HCT116 (cell line): ENCODE data around the gene AGK. TPM values are rescaled to one million over a fixed set of nuclear protein-coding genes. Genes with fewer than 3 reads are reported as not detected.
"Not testable (repeated sequence)": the region's sequence is repeated elsewhere in the genome, so short reads cannot be mapped to it uniquely, and the experiment has no call there.

Experiments used
- ATAC-seq: fragments of 200-7000 bp; cut with Tn5 transposase; 2 replicates; pipeline ENCODE4 v1.9.1; 2020; ENCODE audit warnings: mild to moderate bottlenecking, moderate library complexity
- BruUV-seq: library from RNA; stranded (reverse); fragments of 400-500 nt; replicated peaks from 2 replicates; lab custom pipeline; 2021; lab: Mats Ljungman, UMichigan
- CTCF ChIA-PET: fragments of 300-600 bp; sonication (Branson Sonifier 250); formaldehyde crosslinking; loops from one replicate; lab custom pipeline; 2021; ENCODE audit warnings: antibody characterized with exemption; lab: Charles Lee
- POLR2A ChIA-PET: fragments of 300-600, 350-600 bp; sonication (Branson Sonifier 250); formaldehyde crosslinking; loops from one replicate; lab custom pipeline; 2021; ENCODE audit warnings: antibody characterized with exemption; lab: Charles Lee
- RAD21 ChIA-PET, 2 experiments: fragments of 300-600 bp; sonication (Branson Sonifier 250); formaldehyde crosslinking; loops; one replicate each; lab custom pipeline; 2023; ENCODE audit warnings: low total read pairs in 2 of 2; ENCODE audit not compliant: uncharacterized antibody in 2 of 2, unreplicated experiment in 2 of 2, low non-redundant PET in 1 of 2; lab: Charles Lee
- DNase-seq: peaks from one replicate; pipeline ENCODE4 v3.0.0-alpha.2; 2010; ENCODE audit warnings: low read depth, low spot score
- H2AFZ ChIP-seq: fragments of 200-600 bp; shearing (Covaris generic), sonication (generic); 2 replicates; pipeline ENCODE4 v1.6.1; 2017; ENCODE audit warnings: low read depth, mixed run types, mixed read lengths, antibody characterized with exemption, low read length; ENCODE audit not compliant: poor library complexity, severe bottlenecking
- H3K27ac ChIP-seq: 2 replicates; pipeline ENCODE4 v1.5.1; 2012; ENCODE audit warnings: low read depth, low read length
- H3K27me3 ChIP-seq: fragments of 200-600 bp; sonication (generic); 2 replicates; pipeline ENCODE4 v1.6.1; 2016; ENCODE audit warnings: mixed run types, low read length, mixed read lengths; ENCODE audit not compliant: insufficient read depth
- H3K36me3 ChIP-seq, 2 experiments: fragments of 200-500 bp in 1 of 2; fragments of 200-600 bp in 1 of 2; sonication (Bioruptor generic) in 1 of 2; sonication (generic) in 1 of 2; 2 replicates each; pipeline versions ENCODE4 v1.5.1 to v1.6.1; 2014 to 2016; ENCODE audit warnings: low read length in 2 of 2, inconsistent platforms in 1 of 2, mixed read lengths in 1 of 2, mixed run types in 1 of 2; ENCODE audit not compliant: insufficient read depth in 2 of 2, control insufficient read depth in 1 of 2
- H3K4me1 ChIP-seq, 2 experiments: fragments of 200-600 bp in 1 of 2; sonication (generic) in 1 of 2; 2 replicates each; pipeline versions ENCODE4 v1.5.1 to v1.6.1; 2012 to 2017; ENCODE audit warnings: low read length in 2 of 2, inconsistent platforms in 1 of 2, mild to moderate bottlenecking in 1 of 2, mixed read lengths in 1 of 2, mixed run types in 1 of 2, moderate library complexity in 1 of 2; ENCODE audit not compliant: insufficient read depth in 2 of 2, control insufficient read depth in 1 of 2
- H3K4me2 ChIP-seq: fragments of 200-600 bp; sonication (generic); 2 replicates; pipeline ENCODE4 v1.6.1; 2017; ENCODE audit warnings: mixed run types, low read length, mixed read lengths
- H3K4me3 ChIP-seq, 2 experiments: fragments of 200-600 bp in 1 of 2; sonication (generic) in 1 of 2; replicated peaks in 1 of 2; 2 replicates each; pipeline ENCODE4 v1.5.1; 2011 to 2016; ENCODE audit warnings: low read length in 2 of 2, control low read depth in 1 of 2, low read depth in 1 of 2, mild to moderate bottlenecking in 1 of 2, mixed read lengths in 1 of 2, mixed run types in 1 of 2
- H3K79me2 ChIP-seq: fragments of 200-600 bp; sonication (generic); 2 replicates; pipeline ENCODE4 v1.6.1; 2017; ENCODE audit warnings: mild to moderate bottlenecking, mixed run types, low read length, moderate library complexity, mixed read lengths; ENCODE audit not compliant: insufficient read depth
- H3K9ac ChIP-seq: fragments of 200-600 bp; sonication (generic); 2 replicates; pipeline ENCODE4 v1.6.1; 2016; ENCODE audit warnings: low read length, mixed read lengths
- H3K9me2 ChIP-seq: fragments of 200-600 bp; sonication (generic), shearing (Covaris generic); 2 replicates; pipeline ENCODE4 v1.6.1; 2017; ENCODE audit warnings: mixed run types, mild to moderate bottlenecking, moderate library complexity; ENCODE audit not compliant: insufficient read depth
- H3K9me3 ChIP-seq, 2 experiments: fragments of 200-500 bp in 1 of 2; fragments of 200-600 bp in 1 of 2; sonication (Bioruptor generic) in 1 of 2; sonication (generic) in 1 of 2; 2 replicates each; pipeline ENCODE4 v1.6.1; 2014 to 2017; ENCODE audit warnings: low read length in 2 of 2, mixed read lengths in 2 of 2, inconsistent platforms in 1 of 2, low read depth in 1 of 2, mild to moderate bottlenecking in 1 of 2, mixed run types in 1 of 2, moderate library complexity in 1 of 2; ENCODE audit not compliant: control insufficient read depth in 1 of 2, insufficient read depth in 1 of 2
- H4K20me1 ChIP-seq: fragments of 200-600 bp; sonication (generic), shearing (Covaris generic); 2 replicates; pipeline ENCODE4 v1.6.1; 2017; ENCODE audit warnings: mixed run types, mild to moderate bottlenecking, moderate library complexity; ENCODE audit not compliant: insufficient read depth
- CTCF ChIP-seq, 3 experiments: fragments of 200-600 bp in 1 of 3; sonication (generic) in 1 of 3; IDR thresholded peaks in 2 of 3; conservative IDR thresholded peaks in 1 of 3; 2 replicates each; pipeline ENCODE4 v1.5.1; 2012 to 2017; ENCODE audit warnings: low read depth in 2 of 3, low read length in 2 of 3, antibody characterized with exemption in 1 of 3, borderline replicate concordance in 1 of 3, control low read depth in 1 of 3, mild to moderate bottlenecking in 1 of 3, mixed read lengths in 1 of 3, mixed run types in 1 of 3, moderate library complexity in 1 of 3; ENCODE audit not compliant: insufficient read depth in 1 of 3
- EZH2phosphoT487 ChIP-seq: fragments of 200-600 bp; IDR thresholded peaks from 2 replicates; pipeline ENCODE4 v1.6.1; 2018; ENCODE audit warnings: antibody characterized with exemption, borderline replicate concordance
- MAX ChIP-seq: IDR thresholded peaks from 2 replicates; pipeline ENCODE4 v1.6.1; 2012
- SP1 ChIP-seq: IDR thresholded peaks from 2 replicates; pipeline ENCODE4 v1.6.1; 2012; ENCODE audit warnings: low read depth
- ZBTB33 ChIP-seq: IDR thresholded peaks from 2 replicates; pipeline ENCODE4 v1.6.1; 2011; ENCODE audit warnings: mild to moderate bottlenecking, low read length, moderate library complexity; ENCODE audit not compliant: insufficient replicate concordance; ENCODE audit errors: extremely low read depth
- ZNF274 ChIP-seq: fragments of 200-500 bp; sonication (Bioruptor generic); IDR thresholded peaks from 2 replicates; pipeline ENCODE4 v1.6.1; 2014; ENCODE audit warnings: mild to moderate bottlenecking, low read depth, low read length, inconsistent platforms
- intact Hi-C: fragments of 100-400 bp; cut with micrococcal nuclease; formaldehyde crosslinking; loops from 2 replicates; pipeline ENCODE4 v1.10.0; 2022
- total RNA-seq: library from RNA; stranded (reverse); gene quantifications from one replicate; pipeline ENCODE4 v1.2.1, GENCODE V29; 2021; ENCODE audit not compliant: unreplicated experiment

Gene AGK
- total RNA-seq, 1 experiment from 2014 or later: 36.3 TPM

GRCh38 chr7:141577043-141577839 is 26.0 kb downstream of the AGK start (continued):
- TF ChIP-seq ZBTB33: no peak
- TF ChIP-seq MAX: no peak
- TF ChIP-seq ZNF274: no peak
- no peak for TF ChIP-seq CTCF (IDR thresholded peaks at IDR 0.05 in 2 of 3, conservative IDR thresholded peaks at IDR 0.05 in 1 of 3; ENCODE audit: borderline replicate concordance in 1 of 3, insufficient read depth in 1 of 3, low read depth in 2 of 3, low read length in 2 of 3)
- TF ChIP-seq EZH2phosphoT487: no peak
- no peak for TF ChIP-seq SP1

GRCh38 chr7:141579953-141580352 is 28.7 kb downstream of the AGK start:
- RAD21 ChIA-PET, CTCF ChIA-PET, H3K9me3 ChIP-seq, intact Hi-C loops, ATAC-seq, DNase-seq, H3K4me2 ChIP-seq, H3K36me3 ChIP-seq, BruUV-seq, H3K9ac ChIP-seq, POLR2A ChIA-PET, H2AFZ ChIP-seq, H4K20me1 ChIP-seq, H3K9me2 ChIP-seq, H3K4me3 ChIP-seq, H3K27me3 ChIP-seq, H3K27ac ChIP-seq, H3K4me1 ChIP-seq, H3K79me2 ChIP-seq: not testable (repeated sequence)

GRCh38 chr7:141582063-141582462 is 30.9 kb downstream of the AGK start:
- H3K9me2 ChIP-seq, H3K9me3 ChIP-seq, RAD21 ChIA-PET, ATAC-seq, H3K79me2 ChIP-seq, H3K4me3 ChIP-seq, BruUV-seq, CTCF ChIA-PET, H3K27ac ChIP-seq, H4K20me1 ChIP-seq, intact Hi-C loops, H3K27me3 ChIP-seq, DNase-seq, H3K4me2 ChIP-seq, H2AFZ ChIP-seq, H3K9ac ChIP-seq, H3K36me3 ChIP-seq, POLR2A ChIA-PET: not testable (repeated sequence)
- peaks cover 0 to 21% of the 10 kb centered on the region in 2 experiments; a peak in 2 of 4 replicates for H3K4me1 ChIP-seq
